DMS 273 treated with DMSO at 0.1 percent for 48 hours (cell line): ENCODE results near the gene DLGAP5.
A peak's percentile ranks its signal among the peaks of the same experiment; 100 is the strongest.

Experiments
- DNase-seq: peaks from one replicate; lab custom pipeline; 2025; lab: John Stamatoyannopoulos, UW

The DLGAP5 gene

GRCh38 chr14:55109836-55110235 lies 81.5 kb downstream of the DLGAP5 start:
- no peak for DNase-seq

DNA sequence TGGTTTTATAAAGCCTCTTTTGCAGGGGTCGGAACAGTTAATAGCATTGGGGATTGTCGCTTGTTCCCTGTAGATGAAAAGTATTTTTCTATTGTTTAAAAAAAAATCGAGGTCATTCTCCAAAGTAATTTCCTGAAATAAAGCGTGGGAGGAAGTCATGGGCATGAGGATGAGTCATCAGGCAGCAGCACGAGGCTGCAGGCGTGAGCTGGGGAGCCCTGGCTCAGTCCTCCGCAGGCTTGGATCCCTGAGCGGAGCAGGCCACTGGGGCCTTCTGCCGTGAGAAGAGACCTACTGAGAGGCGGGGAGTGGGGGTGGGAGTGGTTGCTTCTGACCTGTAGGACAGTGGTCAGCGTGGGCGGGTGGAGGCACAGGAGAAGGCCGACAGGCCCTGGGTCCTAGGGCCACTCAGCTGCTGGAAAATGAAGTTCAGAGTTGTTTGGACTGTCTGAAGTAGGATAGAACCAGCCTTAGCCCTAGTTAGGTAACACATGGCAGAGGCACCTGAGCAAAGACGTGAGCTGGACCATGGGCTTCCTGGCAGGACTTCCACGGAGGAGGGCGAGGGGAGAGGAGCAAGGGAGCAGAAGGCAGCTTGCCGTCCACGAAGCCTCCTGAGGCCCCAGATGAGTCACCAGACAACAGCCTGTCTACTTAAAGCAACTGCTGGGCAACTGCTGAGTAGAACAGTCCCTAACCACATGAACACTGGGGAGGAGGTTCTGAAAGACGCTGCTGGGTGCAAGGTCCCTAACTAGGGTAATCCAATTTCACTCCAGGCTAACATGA lies 83.4 kb downstream of the DLGAP5 start:
- peak; percentile 45 for DNase-seq

GRCh38 chr14:55105991-55106390 lies 85.4 kb downstream of the DLGAP5 start:
- no peak for DNase-seq

DNA sequence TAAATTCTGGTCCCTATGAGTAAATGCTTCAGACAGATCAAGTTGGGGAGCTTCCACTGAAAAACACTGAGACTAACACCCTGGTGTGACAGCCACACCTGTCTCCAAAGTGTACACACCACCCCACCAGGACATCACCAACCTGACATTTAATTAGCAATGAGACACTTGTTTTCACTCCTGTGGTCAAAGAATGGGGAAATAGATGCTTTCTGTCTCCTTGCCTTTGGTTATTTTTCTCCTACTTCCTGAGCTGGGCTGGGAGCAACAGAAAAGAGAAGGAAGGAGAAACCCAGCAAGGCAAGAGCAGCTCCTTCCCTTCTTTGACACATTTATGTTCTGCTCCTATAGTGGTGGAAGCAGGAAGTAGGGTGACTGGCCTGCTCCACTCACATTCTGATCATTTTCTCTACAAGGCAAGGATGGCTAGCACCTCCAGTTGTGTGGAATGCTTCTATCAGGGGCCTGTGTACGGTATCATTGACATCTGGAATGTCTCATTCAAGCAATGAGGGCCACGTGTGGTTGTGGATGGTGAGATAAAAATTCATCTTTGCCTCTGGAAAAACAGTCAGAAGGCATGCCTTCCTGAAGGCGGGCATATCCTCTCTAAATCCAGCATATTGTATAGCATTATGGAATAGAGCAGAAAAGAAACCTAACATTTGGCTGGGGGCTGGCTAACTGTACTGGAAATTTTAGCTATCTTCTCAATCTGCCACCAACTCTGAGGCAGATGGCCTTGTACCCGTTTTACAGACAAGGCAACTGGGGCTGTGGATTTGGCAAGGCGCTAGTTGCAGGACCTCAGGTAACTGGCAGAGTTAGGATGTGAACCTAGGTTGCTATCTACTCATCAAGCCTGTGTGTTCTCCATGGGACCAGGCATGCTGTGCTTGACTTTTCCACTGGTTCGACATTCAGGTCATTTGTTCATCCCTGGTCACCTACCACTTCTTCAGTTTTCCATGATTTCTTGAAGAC lies 87.1 kb downstream of the DLGAP5 start:
- no peak for DNase-seq

DNA sequence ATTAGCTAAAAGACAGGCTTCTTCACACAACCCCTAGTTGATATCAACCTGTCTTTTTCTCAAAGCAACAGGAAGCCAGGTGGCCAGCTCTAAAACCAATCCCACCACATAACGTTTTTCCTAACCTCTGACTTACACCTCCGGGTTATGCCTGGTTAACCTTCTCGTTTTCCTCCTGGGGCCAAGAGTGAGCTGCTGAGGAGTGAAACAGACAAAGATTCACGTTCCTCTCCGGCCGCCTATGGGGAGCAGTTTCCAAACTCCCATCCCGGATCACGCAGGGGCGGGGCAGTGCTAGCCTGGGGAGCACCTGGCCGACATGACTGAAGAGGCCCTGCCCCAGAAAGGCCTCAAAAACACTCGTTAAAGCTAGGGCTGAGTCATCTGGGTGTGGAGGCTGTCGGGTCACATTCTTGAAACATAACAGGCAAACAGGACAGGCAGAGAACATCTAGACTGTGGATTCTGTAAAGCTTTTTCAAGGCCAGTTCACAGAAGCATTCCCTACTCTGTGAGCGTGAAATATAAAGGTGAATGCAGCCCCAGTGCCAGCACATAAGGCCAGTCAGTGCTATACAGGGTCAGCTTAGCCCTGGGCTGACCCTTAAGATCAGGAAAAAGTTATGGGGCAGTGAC lies 88.3 kb downstream of the DLGAP5 start:
- no peak for DNase-seq

DNA sequence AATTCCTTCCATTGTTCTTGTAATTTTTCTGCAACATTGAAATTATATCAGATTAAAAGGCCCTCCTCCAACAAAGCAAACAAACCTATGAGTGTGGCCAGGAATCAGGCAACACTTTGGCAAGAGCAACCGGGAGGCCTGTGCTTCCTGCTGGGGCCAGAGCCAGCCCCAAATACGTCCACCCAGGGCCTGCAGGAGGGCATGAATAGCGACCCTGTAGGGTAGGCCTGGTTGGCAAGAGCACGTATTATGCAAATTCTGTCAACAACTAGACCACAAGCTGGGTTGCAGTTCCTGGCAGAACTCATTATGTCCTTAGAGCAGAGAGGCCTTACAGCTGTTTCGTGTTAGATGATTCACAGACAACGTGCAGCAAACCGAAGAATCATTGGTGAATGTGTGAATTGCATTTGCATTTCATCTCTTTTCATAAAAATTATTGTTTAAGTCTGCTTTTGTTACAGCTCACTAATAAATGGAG lies 89.2 kb downstream of the DLGAP5 start:
- DNase-seq = peak; percentile 83

DNA sequence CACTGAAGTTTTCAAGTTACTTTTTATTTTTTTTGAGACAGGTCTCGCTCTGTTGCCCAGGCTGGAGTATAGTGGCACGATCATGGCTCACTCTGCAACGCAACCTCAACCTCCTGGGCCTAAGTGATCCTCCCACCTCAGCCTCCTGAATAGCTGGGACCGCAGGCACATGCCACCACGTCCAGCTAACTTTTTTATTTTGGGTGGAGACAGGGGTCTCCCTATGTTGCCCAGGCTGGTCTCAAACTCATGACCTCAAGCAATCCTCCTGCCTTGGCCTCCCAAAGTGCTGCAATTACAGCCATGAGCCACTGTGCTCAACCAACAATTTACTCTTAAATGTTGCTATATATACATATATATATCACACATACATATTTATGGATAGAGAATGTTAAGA lies 89.7 kb downstream of the DLGAP5 start:
- DNase-seq = no peak

GRCh38 chr14:55099756-55100155 lies 91.6 kb downstream of the DLGAP5 start:
- DNase-seq = no peak

- DNase-seq = no peak
Measured at GRCh38 chr14:55098561-55098898, 92.9 kb downstream of the DLGAP5 start.
